Esophagus squamous epithelium (tissue), 4 donors: Measurements from ENCODE around the gene ADGRF3.

Source experiments
- CTCF ChIP-seq, 6 experiments: fragments of 450-650 bp in 4 of 6; fragments of 200-600 bp in 2 of 6; sonication (generic) in 2 of 6; IDR thresholded peaks; one replicate each; pipeline ENCODE4 v1.5.1; 2016 to 2019; ENCODE audit warnings: antibody characterized with exemption in 6 of 6, mild to moderate bottlenecking in 4 of 6, moderate library complexity in 4 of 6
- POLR2A ChIP-seq, 4 donors: fragments of 450-650 bp; IDR thresholded peaks; one replicate each; pipeline ENCODE4 v1.6.1; 2017; ENCODE audit warnings: antibody characterized with exemption in 4 of 4, mild to moderate bottlenecking in 4 of 4, moderate library complexity in 3 of 4

GRCh38 chr2:26318950-26319349, 27.6 kb downstream of the ADGRF3 start:
- TF ChIP-seq POLR2A (IDR thresholded peaks at IDR 0.05) (no peak), CTCF (IDR thresholded peaks at IDR 0.05) (no peak)
